ENCODE results near the gene BDKRB2. TPM values are rescaled to one million over a fixed set of nuclear protein-coding genes. Genes with fewer than 3 reads are reported as not detected.

The BDKRB2 gene
- total and polyA plus RNA-seq, 2 experiments from 2014 or later, result 0.14 to 0.21 TPM

- Histone ChIP-seq H3K4me2 (no peak overlapping the region), H3K4me3 (no peak overlapping the region), H3K36me3 (ENCODE audit: insufficient read depth) (no peaks in the 10 kb centered on the region), H2AFZ (no peak overlapping the region), H3K79me2 (replicated peaks; ENCODE audit: insufficient read depth) (no peaks in the 10 kb centered on the region), H3K27ac (ENCODE audit: low read depth) (no peak overlapping the region), H3K9me2 (ENCODE audit: insufficient read depth) (0 out of 2 replicates have a peak, but pooled peaks cover 5% of the 10 kb centered on the region), H3F3A (replicated peaks; ENCODE audit: low read depth) (no peaks in the 10 kb centered on the region), H3K4me1 (ENCODE audit: insufficient read depth) (no peaks in the 10 kb centered on the region), H4K20me1 (replicated peaks; ENCODE audit: insufficient read depth) (no peaks in the 10 kb centered on the region), H3K27me3 (ENCODE audit: insufficient read depth) (no peaks in the 10 kb centered on the region)
- no peak for DNase-seq (ENCODE audit: low spot score)
- no peaks in the 10 kb centered on the region; the same call in 2 of the 3 replicates for H3K36me3 Mint-ChIP-seq (ENCODE audit: low read depth)
- ATAC-seq, result no peak
- H3K4me1 Mint-ChIP-seq, result peaks cover 7% of the 10 kb centered on the region
- peaks cover 6% of the 10 kb centered on the region for H3K27me3 Mint-ChIP-seq (ENCODE audit: insufficient read depth, low read depth, poor library complexity)
- H3K4me3 Mint-ChIP-seq, result no peak overlapping the region
- TF ChIP-seq EZH2 (IDR thresholded peaks at IDR 0.05; ENCODE audit: low read depth, unreplicated experiment) (no peak), CTCF (conservative IDR thresholded peaks at IDR 0.05; ENCODE audit: low read depth in 2 of 2) (no peak), ZNF331 (CRISPR knock-in tag; IDR thresholded peaks at IDR 0.05; ENCODE audit: low read depth) (no peak), JUNB (IDR thresholded peaks at IDR 0.05; ENCODE audit: unreplicated experiment) (no peak), NANOG (IDR thresholded peaks at IDR 0.05; ENCODE audit: borderline replicate concordance) (no peak), EZH2phosphoT487 (IDR thresholded peaks at IDR 0.05; ENCODE audit: unreplicated experiment) (no peak), CREB1 (CRISPR knock-in tag; IDR thresholded peaks at IDR 0.05; ENCODE audit: low read depth) (no peak), ZNF114 (CRISPR knock-in tag; IDR thresholded peaks at IDR 0.05) (no peak), ZNF462 (CRISPR knock-in tag; IDR thresholded peaks at IDR 0.05) (no peak), STAT1 (IDR thresholded peaks at IDR 0.05; ENCODE audit: unreplicated experiment) (no peak), POLR2AphosphoS5 (IDR thresholded peaks at IDR 0.05; ENCODE audit: low read depth) (no peak), REST (IDR thresholded peaks at IDR 0.05; ENCODE audit: unreplicated experiment) (no peak)
- no peaks in the 10 kb centered on the region; the same call in 1 of the 3 replicates for H3K9me3 Mint-ChIP-seq
- no peak overlapping the region for H3K27ac Mint-ChIP-seq
These were observed 52.4 kb downstream of the BDKRB2 start for GRCh38 chr14:96257056-96257455.

Measured in GM23338 (cell line).